K562 (cell line): ENCODE results near the gene ORAI3. TPM values are rescaled to one million over a fixed set of nuclear protein-coding genes. Genes with fewer than 3 reads are reported as not detected.

ENCODE experiments used
- BCOR ChIP-seq: fragments of 450-650 bp; IDR thresholded peaks from 2 replicates; pipeline ENCODE4 v1.6.1; 2016
- HINFP ChIP-seq: fragments of 450-650 bp; conservative IDR thresholded peaks from 2 replicates; pipeline ENCODE4 v1.6.1; 2016; ENCODE audit warnings: missing genetic modification characterization, low read depth, mild to moderate bottlenecking, control low read depth, missing compliant biosample characterization
- ID3 ChIP-seq, 2 experiments: fragments of 250-450 bp in 1 of 2; fragments of 450-650 bp in 1 of 2; sonication (Bioruptor Pico) in 1 of 2; IDR thresholded peaks; 2 replicates each; pipeline versions ENCODE4 v1.6.1 to v1.8.0; 2016 to 2021; ENCODE audit warnings: mild to moderate bottlenecking in 2 of 2, moderate library complexity in 2 of 2, missing compliant biosample characterization in 1 of 2, missing genetic modification characterization in 1 of 2
- MXI1 ChIP-seq: IDR thresholded peaks from 2 replicates; pipeline ENCODE4 v1.6.1; 2011; ENCODE audit warnings: low read depth, mild to moderate bottlenecking, improper control_type of control experiment, low read length
- NFIC ChIP-seq: fragments of 450-650 bp; IDR thresholded peaks from 2 replicates; pipeline ENCODE4 v1.6.1; 2017; ENCODE audit warnings: mild to moderate bottlenecking, inconsistent platforms
- NR0B1 ChIP-seq: fragments of 450-650 bp; IDR thresholded peaks from one replicate; pipeline ENCODE4 v1.6.1; 2018; ENCODE audit warnings: mild to moderate bottlenecking, moderate library complexity; ENCODE audit not compliant: partially characterized antibody
- PHB2 ChIP-seq: fragments of 450-650 bp; IDR thresholded peaks from 2 replicates; pipeline ENCODE4 v1.6.1; 2017; ENCODE audit warnings: low read depth
- SMARCE1 ChIP-seq: fragments of 450-650 bp; IDR thresholded peaks from 2 replicates; pipeline ENCODE4 v1.7.1; 2016; ENCODE audit warnings: mild to moderate bottlenecking
- SP2 ChIP-seq: IDR thresholded peaks from 2 replicates; pipeline ENCODE4 v1.6.1; 2011; ENCODE audit warnings: mild to moderate bottlenecking, low read depth, low read length, moderate library complexity; ENCODE audit not compliant: poor library complexity, severe bottlenecking; ENCODE audit errors: extremely low read depth
- TAF9B ChIP-seq: fragments of 450-650 bp; IDR thresholded peaks from 2 replicates; pipeline ENCODE4 v1.6.1; 2018; ENCODE audit warnings: mild to moderate bottlenecking; ENCODE audit not compliant: partially characterized antibody
- YY1 ChIP-seq, 3 experiments: IDR thresholded peaks; 2 replicates each; pipeline ENCODE4 v1.6.1; 2011; ENCODE audit warnings: low read length in 2 of 3, mild to moderate bottlenecking in 2 of 3, moderate library complexity in 2 of 3, borderline replicate concordance in 1 of 3, control low read depth in 1 of 3, low read depth in 1 of 3; ENCODE audit not compliant: insufficient read depth in 3 of 3, insufficient replicate concordance in 2 of 3, control insufficient read depth in 1 of 3, insufficient read length in 1 of 3; ENCODE audit errors: extremely low read depth in 1 of 3
- ZBTB11 ChIP-seq, 3 experiments: fragments of 200-800 bp in 1 of 3; fragments of 250-450 bp in 1 of 3; fragments of 450-650 bp in 1 of 3; sonication (Bioruptor Pico) in 1 of 3; sonication (Bioruptor generic) in 1 of 3; formaldehyde crosslinking in 1 of 3; IDR thresholded peaks; 2 replicates each; pipeline versions ENCODE4 v1.6.1 to v1.8.0; 2016 to 2022; ENCODE audit warnings: mild to moderate bottlenecking in 2 of 3, missing genetic modification characterization in 2 of 3, missing compliant biosample characterization in 1 of 3, moderate library complexity in 1 of 3
- ZNF146 ChIP-seq: IDR thresholded peaks from one replicate; pipeline ENCODE4 v1.6.1; 2018; ENCODE audit warnings: missing compliant biosample characterization; ENCODE audit not compliant: unreplicated experiment
- ZNF408 ChIP-seq: fragments of 250-450 bp; sonication (Bioruptor Pico); IDR thresholded peaks from 2 replicates; pipeline ENCODE4 v1.4.0; 2020; ENCODE audit warnings: low read depth, mild to moderate bottlenecking, moderate library complexity
- ZNF507 ChIP-seq: conservative IDR thresholded peaks from 2 replicates; pipeline ENCODE4 v1.6.1; 2017; ENCODE audit warnings: missing genetic modification characterization, missing compliant biosample characterization
- polyA plus RNA-seq, 8 experiments: library from polyadenylated mRNA; depleted of rRNA in 4 of 8; stranded (reverse) in 5 of 8; unstranded in 3 of 8; fragments of >200 nt; fragmentation: Nextera tagmentation in 2 of 8; fragmentation: Illumina TruSeq in 1 of 8; extraction: Ambion mirVana in 2 of 8; extraction: Trizol in 1 of 8; gene quantifications; 2 replicates each; pipeline versions ENCODE4 v1.2.1 to v1.2.3, GENCODE V29; 2011 to 2014; ENCODE audit warnings: inconsistent platforms in 1 of 8, missing spikeins in 1 of 8
- total RNA-seq, 7 experiments: library from RNA; depleted of rRNA in 6 of 7; stranded (reverse); fragments of >200 nt in 6 of 7; fragmentation: Illumina TruSeq in 2 of 7; extraction: Trizol in 2 of 7; gene quantifications; 2 replicates each; pipeline versions ENCODE4 v1.2.1 to v1.2.3, GENCODE V29; 2011 to 2021; ENCODE audit warnings: low replicate concordance in 1 of 7

The ORAI3 gene
- total and polyA plus RNA-seq, 9 of the 15 experiments (the other 6 are each of a cell fraction or from before 2014, with no cell fraction given), result 4.9 to 23.3 (median 14.1) TPM

- TF ChIP-seq TAF9B (no peak), ZNF507 (tag) (no peak), SMARCE1 (no peak), ZNF146 (no peak), NFIC (no peak), HINFP (tag) (peak; percentile 51; the same call in 1 of the 2 replicates), ID3 (CRISPR knock-in tag; IDR thresholded peaks at IDR 0.05) (no peak), ID3 (tag; IDR thresholded peaks at IDR 0.05) (no peak; the same call in 1 of the 2 replicates), BCOR (no peak), YY1 (IDR thresholded peaks at IDR 0.05; ENCODE audit: borderline replicate concordance in 1 of 3, control insufficient read depth in 1 of 3, extremely low read depth in 1 of 3, insufficient read depth in 3 of 3, insufficient read length in 1 of 3, insufficient replicate concordance in 2 of 3, low read depth in 1 of 3, low read length in 2 of 3) (peak; percentile 95 to 99 (median 95)), SP2 (no peak), PHB2 (no peak), ZNF408 (CRISPR knock-in tag) (no peak), MXI1 (peak; percentile 49; the same call in 1 of the 2 replicates), NR0B1 (no peak), ZBTB11 (CRISPR knock-in tag; IDR thresholded peaks at IDR 0.05) (peak in 1 of 3 experiments; percentile 94; a peak in 2 of 6 replicates)
Measured at GRCh38 chr16:30922420-30922959, 26.4 kb upstream of the ORAI3 start (continued).
